ENCODE data around the gene CNGA2.
"Not testable (repeated sequence)": the region's sequence is repeated elsewhere in the genome, so short reads cannot be mapped to it uniquely, and the experiment has no call there.

The CNGA2 gene

GRCh38 chrX:151734446-151734845 is at the start of gene CNGA2:
Gene CNGA2, plus strand, starts transcription at chrX:151734746. Its CDS starts 3,738 bp downstream, at chrX:151738484.
- DNase-seq (ENCODE audit: low read depth), result no peak
- no peak within 1 kb of the TSS for H3K4me3 ChIP-seq (ENCODE audit: low read depth, low read length)

- DNase-seq (ENCODE audit: low read depth), result no peak
- H3K4me3 ChIP-seq (ENCODE audit: low read depth, low read length), result no peak overlapping the region
Observed at GRCh38 chrX:151687635-151688034, 46.9 kb upstream of the CNGA2 start.

GRCh38 chrX:151688695-151689094 is 45.9 kb upstream of the CNGA2 start:
- DNase-seq (ENCODE audit: low read depth), result no peak
- H3K4me3 ChIP-seq (ENCODE audit: low read depth, low read length), result no peak overlapping the region

GRCh38 chrX:151692825-151693224 is 41.7 kb upstream of the CNGA2 start:
- H3K4me3 ChIP-seq (ENCODE audit: low read depth, low read length), result no peak overlapping the region
- DNase-seq (ENCODE audit: low read depth), result no peak

GRCh38 chrX:151694121-151694520 is 40.4 kb upstream of the CNGA2 start:
- no peak for DNase-seq (ENCODE audit: low read depth)
- no peak overlapping the region for H3K4me3 ChIP-seq (ENCODE audit: low read depth, low read length)

GRCh38 chrX:151694661-151695582 is 39.6 kb upstream of the CNGA2 start, which contains the start of gene PRRG3:
Gene PRRG3, plus strand, starts transcription at chrX:151695458. Its CDS starts 3,357 bp downstream, at chrX:151698815.
- no peak within 1 kb of the TSS for H3K4me3 ChIP-seq (ENCODE audit: low read depth, low read length)
- no peak for DNase-seq (ENCODE audit: low read depth)

GRCh38 chrX:151695583-151696340 is 38.8 kb upstream of the CNGA2 start:
- DNase-seq (ENCODE audit: low read depth), result no peak

GRCh38 chrX:151697082-151697481 is 37.5 kb upstream of the CNGA2 start:
- not testable (repeated sequence) for H3K4me3 ChIP-seq (ENCODE audit: low read depth, low read length); DNase-seq (ENCODE audit: low read depth)

More at GRCh38 chrX:151695583-151696340, 38.8 kb upstream of the CNGA2 start:
- H3K4me3 ChIP-seq (ENCODE audit: low read depth, low read length), result no peak overlapping the region

GRCh38 chrX:151697522-151697921 is 37.0 kb upstream of the CNGA2 start:
- peak; percentile 66 for DNase-seq (ENCODE audit: low read depth)
- no peak overlapping the region for H3K4me3 ChIP-seq (ENCODE audit: low read depth, low read length)

GRCh38 chrX:151698485-151698884 is 36.1 kb upstream of the CNGA2 start:
- no peak overlapping the region for H3K4me3 ChIP-seq (ENCODE audit: low read depth, low read length)
- DNase-seq (ENCODE audit: low read depth), result no peak

GRCh38 chrX:151699746-151700145 is 34.8 kb upstream of the CNGA2 start:
- no peak for DNase-seq (ENCODE audit: low read depth)

GRCh38 chrX:151700581-151700980 is 34.0 kb upstream of the CNGA2 start:
- DNase-seq (ENCODE audit: low read depth), result no peak
- H3K4me3 ChIP-seq (ENCODE audit: low read depth, low read length), result no peak overlapping the region

More at GRCh38 chrX:151699746-151700145, 34.8 kb upstream of the CNGA2 start:
- no peak overlapping the region for H3K4me3 ChIP-seq (ENCODE audit: low read depth, low read length)

- DNase-seq (ENCODE audit: low read depth), result no peak
- no peak overlapping the region for H3K4me3 ChIP-seq (ENCODE audit: low read depth, low read length)
Observed at GRCh38 chrX:151701071-151701470, 33.5 kb upstream of the CNGA2 start.

- no peak overlapping the region for H3K4me3 ChIP-seq (ENCODE audit: low read depth, low read length)
- DNase-seq (ENCODE audit: low read depth), result no peak
Observed at GRCh38 chrX:151701531-151701930, 33.0 kb upstream of the CNGA2 start.

GRCh38 chrX:151702026-151702714 is 32.4 kb upstream of the CNGA2 start:
- H3K4me3 ChIP-seq (ENCODE audit: low read depth, low read length), result no peak overlapping the region
- DNase-seq (ENCODE audit: low read depth), result no peak

- no peak overlapping the region for H3K4me3 ChIP-seq (ENCODE audit: low read depth, low read length)
- no peak for DNase-seq (ENCODE audit: low read depth)
Observed at GRCh38 chrX:151702741-151703340, 31.7 kb upstream of the CNGA2 start.

GRCh38 chrX:151703487-151703886 is 31.1 kb upstream of the CNGA2 start:
- H3K4me3 ChIP-seq (ENCODE audit: low read depth, low read length), result no peak overlapping the region

GRCh38 chrX:151704041-151704663 is 30.4 kb upstream of the CNGA2 start:
- H3K4me3 ChIP-seq (ENCODE audit: low read depth, low read length), result no peak overlapping the region
- no peak for DNase-seq (ENCODE audit: low read depth)

More at GRCh38 chrX:151703487-151703886, 31.1 kb upstream of the CNGA2 start:
- DNase-seq (ENCODE audit: low read depth), result peak; percentile 4

- no peak overlapping the region for H3K4me3 ChIP-seq (ENCODE audit: low read depth, low read length)
- no peak for DNase-seq (ENCODE audit: low read depth)
Observed at GRCh38 chrX:151708821-151709220, 25.7 kb upstream of the CNGA2 start.

All from skeletal muscle cell (primary cell).